ENCODE data around the gene RAB3A. TPM values are rescaled to one million over a fixed set of nuclear protein-coding genes. Genes with fewer than 3 reads are reported as not detected.

The RAB3A gene
- total RNA-seq, 2 donors from 2014 or later, result 8.9 to 9.8 TPM

DNA sequence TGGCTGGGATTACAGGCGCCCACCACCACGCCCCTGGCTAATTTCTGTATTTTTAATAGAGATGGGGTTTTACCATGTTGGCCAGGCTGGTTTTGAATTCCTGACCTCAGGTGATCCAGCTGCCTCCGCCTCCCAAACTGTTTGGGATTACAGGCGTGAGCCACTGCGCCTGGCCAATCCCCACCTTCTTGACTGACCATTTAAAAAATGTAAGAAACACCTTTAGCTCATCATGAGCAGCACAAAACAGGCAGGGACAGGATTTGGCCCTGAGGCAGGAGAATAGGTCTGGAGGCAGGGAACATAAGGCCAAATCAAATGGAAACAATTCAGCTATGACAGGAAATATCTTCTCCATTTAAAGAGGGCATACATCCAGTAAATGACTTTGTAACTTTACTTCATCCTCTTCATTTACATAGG lies 12.2 kb downstream of the RAB3A start:
- Mint-ChIP-seq H3K9me3 (no peaks in the 10 kb centered on the region), H3K36me3 (no peaks in the 10 kb centered on the region), H3K27ac (peak overlapping the region in 1 of 2 donors; percentile 89)
- DNase-seq (ENCODE audit: low spot score in 2 of 2) (no peak), ATAC-seq (no peak)

DNA sequence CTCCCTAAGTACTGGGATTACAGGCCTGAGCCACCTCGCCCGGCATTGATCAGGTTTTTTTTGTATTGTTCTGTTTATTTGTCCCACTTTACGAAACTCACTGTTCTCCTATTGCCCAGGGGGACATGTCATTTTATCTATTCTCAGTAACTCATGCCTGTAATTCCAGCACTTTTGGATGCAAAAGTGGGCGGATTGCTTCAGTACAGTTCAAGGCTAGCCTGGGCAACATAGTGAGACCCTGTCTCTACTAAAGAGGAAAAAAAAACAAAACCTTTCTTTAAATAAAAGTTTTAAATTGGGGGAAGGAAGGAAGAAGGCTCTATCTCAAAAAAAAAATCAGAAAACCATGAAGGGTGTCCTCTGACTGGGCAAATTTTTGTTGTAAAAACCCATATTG lies 13.6 kb downstream of the RAB3A start:
- ATAC-seq, result no peak
- DNase-seq (ENCODE audit: low spot score in 2 of 2), result no peak
- Mint-ChIP-seq H3K27ac (no peak overlapping the region), H3K9me3 (no peaks in the 10 kb centered on the region), H3K36me3 (no peaks in the 10 kb centered on the region)

DNA sequence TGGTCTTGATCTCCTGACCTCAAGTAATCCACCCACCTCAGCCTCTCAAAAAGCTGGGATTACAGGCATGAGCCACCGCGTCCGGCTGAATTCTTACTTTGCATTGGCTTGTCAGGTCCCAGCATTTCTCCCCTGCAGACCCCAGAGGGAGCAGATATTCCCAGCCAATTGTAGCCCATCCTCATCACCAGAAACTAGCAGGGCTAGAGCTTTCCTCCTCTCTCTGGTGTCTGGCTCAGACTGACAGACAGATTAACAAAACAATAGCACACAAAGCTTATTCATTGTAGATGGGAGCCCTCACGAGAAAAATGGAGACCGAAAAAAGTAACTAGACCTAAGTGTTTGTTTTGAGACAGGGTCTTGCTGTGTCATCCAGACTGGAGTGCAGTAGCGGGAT lies 18.3 kb downstream of the RAB3A start:
- ATAC-seq (no peak), DNase-seq (ENCODE audit: low spot score in 2 of 2) (no peak)
- H3K36me3 Mint-ChIP-seq, result no peaks in the 10 kb centered on the region
- H3K9me3 Mint-ChIP-seq, result no peaks in the 10 kb centered on the region
- H3K27ac Mint-ChIP-seq, result no peak overlapping the region

DNA sequence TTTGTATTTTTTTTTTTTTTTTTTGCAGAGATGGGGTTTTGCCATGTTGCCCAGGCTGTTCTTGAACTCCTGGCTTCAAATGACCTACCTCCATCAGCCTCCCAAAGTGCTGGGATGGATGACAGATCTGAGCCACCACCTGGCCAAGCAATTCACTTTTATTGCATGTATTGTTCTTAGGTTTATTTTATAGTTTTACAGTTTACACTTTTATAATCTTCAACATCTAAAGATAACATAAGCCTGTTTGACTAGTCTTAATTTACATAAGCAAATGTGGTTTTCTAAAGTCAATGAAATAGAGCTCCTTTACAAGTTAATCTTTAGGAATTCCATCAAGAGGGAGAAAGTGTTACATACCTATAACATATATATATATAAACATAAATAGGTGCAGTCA lies 20.3 kb downstream of the RAB3A start:
- no peaks in the 10 kb centered on the region for H3K36me3 Mint-ChIP-seq
- H3K27ac Mint-ChIP-seq, result no peak overlapping the region
- DNase-seq (ENCODE audit: low spot score in 2 of 2), result no peak
- ATAC-seq, result no peak
- no peaks in the 10 kb centered on the region for H3K9me3 Mint-ChIP-seq

DNA sequence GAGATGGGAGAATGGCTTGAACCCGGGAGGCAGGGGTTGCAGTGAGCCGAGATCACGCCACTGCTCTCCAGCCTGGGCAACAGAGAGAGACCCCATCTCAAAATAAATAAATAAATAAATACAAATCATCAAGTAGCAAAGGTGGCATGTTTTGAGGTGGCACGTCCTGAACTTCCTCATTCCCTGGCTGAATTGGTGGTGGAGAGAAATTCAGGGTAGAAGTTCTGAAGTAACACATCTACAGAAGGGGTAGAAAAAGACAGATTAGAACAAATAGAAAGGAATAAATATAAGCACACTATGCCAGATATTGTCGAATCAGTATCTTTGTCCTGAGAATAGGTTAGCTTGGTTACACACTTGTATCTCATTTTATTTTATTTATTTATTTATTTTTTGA lies 23.9 kb downstream of the RAB3A start:
- DNase-seq (ENCODE audit: low spot score in 2 of 2) (no peak), ATAC-seq (no peak)
- Mint-ChIP-seq H3K9me3 (no peaks in the 10 kb centered on the region), H3K27ac (no peak overlapping the region), H3K36me3 (peaks cover 0 to 7% of the 10 kb centered on the region in 2 donors)

DNA sequence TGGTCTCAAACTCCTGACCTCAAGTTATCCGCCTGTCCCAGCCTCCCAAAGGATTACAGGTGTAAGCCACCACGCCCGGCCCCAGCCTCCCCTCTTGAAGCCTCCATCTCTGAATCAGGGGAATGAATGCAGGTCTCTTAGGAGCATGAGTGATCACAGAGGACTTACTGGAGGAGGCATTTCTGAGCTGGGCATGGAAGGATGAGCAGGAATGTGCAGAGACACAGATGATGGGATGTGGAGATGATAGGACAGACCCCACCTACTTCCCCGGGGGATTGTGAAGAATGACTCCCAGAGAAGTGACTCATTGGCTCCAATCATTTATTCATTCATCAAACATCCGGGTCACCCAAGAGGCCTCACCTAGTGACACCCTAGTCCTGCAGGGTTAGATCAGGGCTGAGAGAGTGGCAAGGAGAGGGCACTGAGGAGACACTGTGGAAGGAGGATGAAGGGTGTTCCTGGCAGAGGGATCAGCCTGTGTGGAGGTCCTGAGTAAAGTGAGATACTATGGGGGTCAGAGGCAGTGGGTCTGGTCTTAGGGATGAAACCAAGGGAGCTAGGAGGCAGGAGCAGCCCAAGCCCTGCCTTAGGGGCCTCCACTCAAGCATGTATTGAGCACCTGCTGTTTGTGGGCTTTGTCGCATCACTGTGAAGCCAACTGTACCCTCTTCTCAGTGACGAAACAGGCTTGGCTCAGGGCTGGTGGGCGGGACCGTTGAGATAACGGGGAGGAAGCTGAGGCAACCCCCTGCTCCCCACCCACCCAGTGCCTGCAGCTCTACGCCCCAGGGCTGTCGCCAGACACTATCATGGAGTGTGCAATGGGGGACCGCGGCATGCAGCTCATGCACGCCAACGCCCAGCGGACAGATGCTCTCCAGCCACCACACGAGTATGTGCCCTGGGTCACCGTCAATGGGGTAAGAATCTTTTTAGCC lies 27.2 kb downstream of the RAB3A start:
- H3K36me3 Mint-ChIP-seq, result peaks cover 0 to 17% of the 10 kb centered on the region in 2 donors
- ATAC-seq, result no peak
- H3K27ac Mint-ChIP-seq, result no peak overlapping the region
- no peaks in the 10 kb centered on the region for H3K9me3 Mint-ChIP-seq
- no peak for DNase-seq (ENCODE audit: low spot score in 2 of 2)

DNA sequence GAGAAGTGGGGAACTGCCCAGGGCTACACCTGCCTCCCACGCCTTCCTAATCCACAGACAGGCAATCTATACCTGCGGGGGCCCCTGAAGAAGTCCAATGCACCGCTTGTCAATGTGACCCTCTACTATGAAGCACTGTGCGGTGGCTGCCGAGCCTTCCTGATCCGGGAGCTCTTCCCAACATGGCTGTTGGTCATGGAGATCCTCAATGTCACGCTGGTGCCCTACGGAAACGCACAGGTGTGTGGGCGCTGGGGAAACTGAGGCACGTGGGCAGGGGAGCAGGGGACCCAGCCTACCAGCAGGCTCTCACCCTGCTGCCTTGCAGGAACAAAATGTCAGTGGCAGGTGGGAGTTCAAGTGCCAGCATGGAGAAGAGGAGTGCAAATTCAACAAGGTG lies 28.9 kb downstream of the RAB3A start:
- Mint-ChIP-seq H3K36me3 (peaks cover 0 to 19% of the 10 kb centered on the region in 2 donors), H3K9me3 (no peaks in the 10 kb centered on the region), H3K27ac (peak overlapping the region in 1 of 2 donors; percentile 92)
- DNase-seq (ENCODE audit: low spot score in 2 of 2), result no peak
- ATAC-seq, result no peak

DNA sequence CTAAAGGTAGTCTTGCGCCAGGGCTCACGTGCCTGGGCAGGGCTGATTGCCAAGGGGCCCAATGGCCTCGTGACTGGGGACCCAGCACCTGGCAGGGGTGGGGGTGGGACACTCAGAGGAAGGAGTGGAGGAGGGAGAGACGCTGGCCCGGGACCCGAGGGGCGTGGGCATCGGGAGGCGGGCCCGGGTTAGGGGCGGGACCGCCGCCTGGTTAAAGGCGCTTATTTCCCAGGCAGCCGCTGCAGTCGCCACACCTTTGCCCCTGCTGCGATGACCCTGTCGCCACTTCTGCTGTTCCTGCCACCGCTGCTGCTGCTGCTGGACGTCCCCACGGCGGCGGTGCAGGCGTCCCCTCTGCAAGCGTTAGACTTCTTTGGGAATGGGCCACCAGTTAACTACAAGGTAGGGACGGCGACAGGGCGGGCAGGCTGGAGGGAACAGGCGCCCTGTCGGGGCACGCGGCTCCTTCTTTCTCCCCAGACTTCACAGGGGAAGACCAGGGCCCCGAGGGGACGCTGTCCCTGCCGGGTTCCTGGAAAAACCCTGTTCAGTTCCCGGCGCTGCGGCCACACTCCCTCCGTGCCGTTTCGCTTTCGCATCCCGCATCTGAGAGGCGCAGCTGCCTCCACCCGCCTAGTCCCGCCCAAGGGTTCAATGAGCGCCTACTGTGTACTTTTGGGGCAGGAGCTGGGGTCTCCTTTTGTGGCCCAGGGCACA lies 30.1 kb downstream of the RAB3A start, which contains the start of gene IFI30:
IFI30 (plus strand) TSS at position 242 of the 717 bp plus-strand sequence; CDS start at position 271, 29 bp downstream.
- DNase-seq (ENCODE audit: low spot score in 2 of 2) (peak; percentile 77 to 80), ATAC-seq (peak; percentile 80 to 89)
- Mint-ChIP-seq H3K27ac (peak within 1 kb of the TSS; percentile 74 to 92), H3K9me3 (no peaks in the 10 kb centered on the region), H3K36me3 (peaks cover 0 to 19% of the 10 kb centered on the region in 2 donors)

DNA sequence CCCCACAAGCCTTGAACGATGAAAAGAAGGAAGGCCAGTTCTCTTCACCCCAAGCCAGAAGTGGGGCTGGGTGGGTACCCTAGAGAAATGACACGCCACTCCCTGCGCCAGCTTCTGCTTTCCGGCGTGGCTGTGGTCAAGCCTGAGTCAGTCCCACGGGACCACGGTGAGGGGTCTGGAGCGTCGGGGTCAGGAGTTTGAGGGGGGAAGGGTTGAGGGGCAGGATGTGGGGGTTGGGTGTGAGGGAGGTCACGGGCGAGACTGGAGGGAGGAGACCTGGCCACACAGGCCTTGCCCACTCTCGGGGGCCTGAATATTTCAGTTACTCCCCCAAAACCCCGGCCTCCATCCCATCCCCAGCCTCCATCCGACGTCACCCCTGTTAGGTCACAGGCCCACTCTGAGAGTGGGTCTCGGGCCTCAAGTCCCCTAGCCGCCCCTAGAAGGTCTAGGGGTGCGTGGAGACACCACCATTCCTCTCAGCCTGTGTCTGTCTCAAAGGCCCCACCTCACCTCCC lies 30.7 kb downstream of the RAB3A start:
- Mint-ChIP-seq H3K9me3 (no peaks in the 10 kb centered on the region), H3K36me3 (peaks cover 0 to 24% of the 10 kb centered on the region in 2 donors), H3K27ac (peak overlapping the region; percentile 65 to 92)
- ATAC-seq, result peak in 1 of 2 donors; percentile 0
- no peak for DNase-seq (ENCODE audit: low spot score in 2 of 2)

DNA sequence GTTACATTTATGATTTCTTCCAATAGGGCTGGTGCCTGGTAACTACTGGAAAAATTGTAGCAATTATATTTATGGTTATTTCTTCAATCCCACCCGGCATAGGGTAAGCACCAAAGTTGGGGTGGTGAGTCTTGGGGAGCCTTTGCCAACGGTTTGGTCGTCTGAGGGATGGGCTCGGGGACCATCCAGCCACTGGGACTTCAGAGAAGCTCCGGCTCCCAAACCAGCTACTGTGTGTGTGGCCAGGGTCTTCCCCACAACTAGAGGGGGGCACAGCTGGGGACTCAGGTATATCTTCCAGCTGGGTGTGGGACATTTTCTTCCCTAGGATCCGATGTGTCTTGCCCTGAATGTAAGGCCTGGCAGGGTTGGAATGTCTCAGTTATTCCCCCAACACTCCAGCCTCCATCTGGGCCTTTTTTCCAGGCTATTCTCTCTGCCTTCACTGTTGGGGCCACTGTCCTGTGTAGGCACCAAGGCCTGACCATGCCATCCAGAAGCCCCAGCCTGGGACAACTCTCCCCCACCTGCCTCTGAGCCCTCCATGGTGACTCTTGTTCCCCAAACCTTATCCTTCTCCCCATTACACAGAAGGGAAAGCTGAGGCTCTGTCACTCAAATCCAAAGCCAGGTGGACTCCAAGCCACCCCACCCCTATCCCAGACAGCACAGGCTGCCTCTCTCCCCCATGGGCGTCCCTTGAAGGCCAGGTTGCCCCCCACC lies 31.4 kb downstream of the RAB3A start:
- Mint-ChIP-seq H3K9me3 (no peaks in the 10 kb centered on the region), H3K36me3 (peaks cover 0 to 27% of the 10 kb centered on the region in 2 donors), H3K27ac (peak overlapping the region in 1 of 2 donors; percentile 92)
- no peak for DNase-seq (ENCODE audit: low spot score in 2 of 2)
- no peak for ATAC-seq

DNA sequence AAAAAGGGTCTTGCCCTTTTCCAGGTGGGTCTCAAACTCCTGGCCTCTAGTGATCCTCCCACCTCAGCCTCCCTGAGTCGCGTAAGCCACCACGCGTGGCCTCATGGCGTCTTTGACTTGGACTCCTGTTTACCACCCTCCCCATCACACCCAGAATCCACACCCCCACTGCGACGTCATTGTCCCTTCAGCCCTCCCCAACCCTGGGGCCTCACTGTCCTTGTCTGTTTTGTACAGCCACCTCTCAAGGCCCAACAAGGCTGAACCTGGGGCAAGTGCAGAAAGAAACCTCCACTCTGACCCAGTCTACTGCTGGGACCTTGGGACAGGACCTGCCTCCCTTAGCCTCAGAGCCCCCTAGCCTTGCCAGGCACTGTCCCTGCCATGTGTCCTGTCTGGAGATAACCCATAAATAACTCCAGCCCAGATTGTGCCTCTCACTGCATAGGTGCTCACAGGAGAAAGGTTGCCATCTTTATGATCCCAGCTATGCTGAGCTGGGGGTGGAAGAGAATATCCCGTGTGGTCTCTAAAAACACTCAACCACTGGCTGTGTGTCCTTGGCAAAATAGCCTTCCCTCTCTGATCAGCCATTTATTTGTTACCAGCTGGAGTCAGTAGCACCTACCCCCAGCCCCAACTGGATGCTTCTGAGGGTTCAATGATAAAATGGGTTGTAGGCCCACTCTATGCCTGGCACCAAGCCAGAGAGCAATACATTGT lies 32.1 kb downstream of the RAB3A start:
- H3K27ac Mint-ChIP-seq, result peak overlapping the region in 1 of 2 donors; percentile 10
- DNase-seq (ENCODE audit: low spot score in 2 of 2) (no peak), ATAC-seq (no peak)
- peaks cover 0 to 27% of the 10 kb centered on the region in 2 donors for H3K36me3 Mint-ChIP-seq
- no peaks in the 10 kb centered on the region for H3K9me3 Mint-ChIP-seq

DNA sequence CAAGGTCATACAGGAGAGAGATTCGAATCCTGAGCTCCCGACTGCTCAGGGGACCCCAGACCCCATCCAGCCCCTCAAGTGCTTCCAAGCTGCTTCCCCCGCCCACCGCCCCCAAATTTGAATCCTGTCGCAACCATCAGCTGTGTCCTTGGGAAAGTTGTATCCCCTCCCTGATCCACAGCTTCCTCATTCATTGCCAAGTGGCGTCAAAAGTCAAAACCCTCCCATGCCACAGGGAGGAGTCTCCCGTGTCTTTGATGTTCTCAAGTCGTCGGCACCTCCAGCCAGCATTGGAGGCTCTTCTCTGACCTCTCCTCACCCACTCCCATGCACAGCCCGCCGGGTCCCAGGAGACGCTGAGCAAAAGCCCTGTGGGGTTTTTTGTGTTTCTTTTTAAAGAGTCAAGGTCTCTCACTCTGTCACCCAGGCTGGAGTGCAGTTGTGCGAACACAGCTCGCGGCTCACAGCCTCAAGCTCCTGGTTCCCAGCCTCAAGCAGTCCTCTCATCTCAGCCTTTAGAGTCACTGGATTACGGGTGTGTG lies 33.1 kb downstream of the RAB3A start:
- Mint-ChIP-seq H3K9me3 (no peaks in the 10 kb centered on the region), H3K36me3 (peaks cover 0 to 30% of the 10 kb centered on the region in 2 donors), H3K27ac (peak overlapping the region in 1 of 2 donors; percentile 73)
- ATAC-seq (no peak), DNase-seq (ENCODE audit: low spot score in 2 of 2) (no peak)

DNA sequence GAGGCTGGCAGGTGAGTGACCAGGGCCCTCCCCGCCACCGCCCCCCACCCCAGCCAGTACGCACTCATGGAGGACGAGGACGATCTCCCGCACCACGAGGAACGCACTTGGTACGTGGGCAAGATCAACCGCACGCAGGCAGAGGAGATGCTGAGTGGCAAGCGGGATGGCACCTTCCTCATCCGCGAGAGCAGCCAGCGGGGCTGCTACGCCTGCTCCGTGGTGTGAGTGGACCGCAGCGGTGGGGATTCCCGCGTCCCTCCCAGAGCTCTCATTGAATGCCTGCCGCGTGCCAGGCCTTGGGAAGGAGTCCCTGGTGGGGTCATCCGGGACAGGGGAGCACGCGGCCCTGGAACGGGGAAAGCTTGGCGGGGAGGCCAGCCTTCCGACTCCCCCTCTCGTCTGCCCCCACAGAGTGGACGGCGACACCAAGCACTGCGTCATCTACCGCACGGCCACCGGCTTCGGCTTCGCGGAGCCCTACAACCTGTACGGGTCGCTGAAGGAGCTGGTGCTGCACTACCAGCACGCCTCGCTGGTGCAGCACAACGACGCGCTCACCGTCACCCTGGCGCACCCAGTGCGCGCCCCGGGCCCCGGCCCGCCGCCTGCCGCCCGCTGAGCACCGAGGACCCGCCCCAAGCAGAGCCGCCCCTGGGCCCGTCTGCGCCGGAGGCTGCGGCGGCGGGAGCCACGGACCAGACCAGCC lies 35.0 kb downstream of the RAB3A start:
- Mint-ChIP-seq H3K36me3 (peaks cover 0 to 19% of the 10 kb centered on the region in 2 donors), H3K27ac (no peak overlapping the region), H3K9me3 (no peaks in the 10 kb centered on the region)
- DNase-seq (ENCODE audit: low spot score in 2 of 2), result no peak
- no peak for ATAC-seq

DNA sequence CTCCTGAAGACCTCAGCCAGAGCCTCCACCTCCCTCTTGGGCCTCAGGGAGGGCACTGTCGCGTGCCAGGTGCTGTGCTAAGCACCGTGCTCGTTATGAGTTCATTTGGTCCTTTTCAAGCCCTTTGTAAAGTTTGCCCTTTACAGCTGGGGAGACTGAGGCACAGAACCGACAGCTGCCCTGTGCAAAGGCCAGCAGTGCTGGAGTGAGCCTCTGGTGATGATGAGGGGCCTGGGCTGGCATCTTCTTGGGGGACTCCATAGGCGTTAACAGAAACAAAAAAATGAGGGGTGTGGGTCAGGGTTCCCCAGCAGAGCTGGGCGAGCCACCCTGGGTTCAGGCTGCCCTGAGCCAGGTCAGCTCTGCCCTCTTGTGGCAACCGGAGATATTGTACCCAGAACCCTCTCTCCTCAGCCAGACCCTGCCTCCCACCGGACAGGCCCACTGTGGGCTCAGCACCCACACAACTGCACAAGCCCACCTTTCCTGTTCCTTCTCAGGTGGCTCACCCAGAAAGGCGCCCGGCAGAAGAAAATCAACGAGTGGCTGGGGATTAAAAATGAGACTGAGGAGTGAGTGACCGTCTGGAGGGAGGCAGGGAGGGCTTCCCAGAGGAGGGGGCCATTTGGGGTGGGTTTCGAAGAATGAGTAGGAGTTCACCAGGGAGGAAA lies 35.7 kb downstream of the RAB3A start:
- H3K9me3 Mint-ChIP-seq, result no peaks in the 10 kb centered on the region
- H3K36me3 Mint-ChIP-seq, result peaks cover 4 to 24% of the 10 kb centered on the region in 2 donors
- ATAC-seq (peak; percentile 94), DNase-seq (ENCODE audit: low spot score in 2 of 2) (peak in 1 of 2 donors; percentile 74)
- no peak overlapping the region for H3K27ac Mint-ChIP-seq

DNA sequence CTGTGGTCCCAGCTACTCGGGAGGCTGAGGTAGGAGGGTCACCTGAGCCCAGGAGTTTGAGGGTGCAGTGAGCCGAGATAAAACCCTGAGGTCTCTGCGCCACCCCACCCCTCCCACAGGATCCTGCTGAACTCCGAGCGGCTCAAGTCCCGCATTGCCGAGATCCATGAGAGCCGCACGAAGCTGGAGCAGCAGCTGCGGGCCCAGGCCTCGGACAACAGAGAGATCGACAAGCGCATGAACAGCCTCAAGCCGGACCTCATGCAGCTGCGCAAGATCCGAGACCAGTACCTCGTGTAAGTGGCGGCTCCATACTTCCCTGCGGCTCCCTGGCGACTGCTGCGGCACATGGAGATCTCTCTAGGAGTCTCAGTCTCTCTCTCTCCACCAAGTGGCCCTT lies 36.8 kb downstream of the RAB3A start:
- ATAC-seq (no peak), DNase-seq (ENCODE audit: low spot score in 2 of 2) (no peak)
- peaks cover 7 to 26% of the 10 kb centered on the region in 2 donors for H3K36me3 Mint-ChIP-seq
- H3K9me3 Mint-ChIP-seq, result no peaks in the 10 kb centered on the region
- H3K27ac Mint-ChIP-seq, result peak overlapping the region in 1 of 2 donors; percentile 32
